Muscle of leg (tissue), 11 donors: ENCODE results near the gene MAP7. TPM values are rescaled to one million over a fixed set of nuclear protein-coding genes. Genes with fewer than 3 reads are reported as not detected.
"Not testable (repeated sequence)": the region's sequence is repeated elsewhere in the genome, so short reads cannot be mapped to it uniquely, and the experiment has no call there.

Source experiments
- DNase-seq: peaks from one replicate; pipeline ENCODE4 v3.0.0; 2013
- H3K27ac ChIP-seq: one replicate; pipeline ENCODE4 v1.5.1; 2013; ENCODE audit warnings: mild to moderate bottlenecking, low read length, control low read depth
- H3K27me3 ChIP-seq: one replicate; pipeline ENCODE4 v1.6.1; 2013; ENCODE audit warnings: low read length; ENCODE audit not compliant: control insufficient read depth, insufficient read depth
- H3K36me3 ChIP-seq: one replicate; pipeline ENCODE4 v1.6.1; 2013; ENCODE audit warnings: low read length; ENCODE audit not compliant: control insufficient read depth, insufficient read depth
- H3K4me1 ChIP-seq: one replicate; pipeline ENCODE4 v1.6.1; 2013; ENCODE audit warnings: low read length; ENCODE audit not compliant: control insufficient read depth, insufficient read depth
- H3K4me3 ChIP-seq: one replicate; pipeline ENCODE4 v1.5.1; 2013; ENCODE audit warnings: low read length, control low read depth
- H3K9me3 ChIP-seq: replicated peaks from 2 replicates; pipeline ENCODE4 v1.6.1; 2013; ENCODE audit warnings: low read depth, low read length; ENCODE audit not compliant: control insufficient read depth
- WGBS: methylation state at CpG from one replicate; pipeline ENCODE4 v1.1.5; 2013; ENCODE audit warnings: missing lambda C conversion rate; ENCODE audit not compliant: insufficient coverage; 5-methylcytosine and 5-hydroxymethylcytosine counted together
- polyA plus RNA-seq, 8 donors: library from polyadenylated mRNA; unstranded; fragments of 120-200 nt; gene quantifications; one replicate each; pipeline versions ENCODE4 v1.2.1 to v1.2.3, GENCODE V29; 2013; ENCODE audit warnings: inconsistent platforms in 1 of 8, low replicate concordance in 1 of 8; ENCODE audit not compliant: insufficient read length in 8 of 8, insufficient read depth in 1 of 8
- total RNA-seq: library from RNA; stranded (reverse); fragments of 120-200 nt; gene quantifications from one replicate; pipeline ENCODE4 v1.2.4, GENCODE V29; 2013

Gene MAP7
- total and polyA plus RNA-seq, 9 donors: 0.14 to 1.9 (median 0.48) TPM

- Histone ChIP-seq H3K4me3 (no peak overlapping the region), H3K36me3 (no peaks in the 10 kb centered on the region), H3K9me3 (no peaks in the 10 kb centered on the region), H3K27ac (no peak overlapping the region), H3K4me1 (no peaks in the 10 kb centered on the region), H3K27me3 (peaks cover 2% of the 10 kb centered on the region)
- no peak for DNase-seq
- WGBS: 80% methylated on average over 1 of the region's 4 CpGs
Observed at GRCh38 chr6:136315594-136315993, 234.6 kb downstream of the MAP7 start.

- Histone ChIP-seq H3K4me3 (no peak overlapping the region), H3K27me3 (peaks cover 2% of the 10 kb centered on the region), H3K36me3 (no peaks in the 10 kb centered on the region), H3K4me1 (no peaks in the 10 kb centered on the region), H3K27ac (no peak overlapping the region), H3K9me3 (no peaks in the 10 kb centered on the region)
- DNase-seq: no peak
- 88% methylated on average over 3 of the region's 3 CpGs for WGBS
Observed at GRCh38 chr6:136312975-136313374, 237.2 kb downstream of the MAP7 start.

GRCh38 chr6:136309729-136310311, 240.4 kb downstream of the MAP7 start:
- no peaks in the 10 kb centered on the region for H3K9me3 ChIP-seq
- H3K4me1 ChIP-seq: no peaks in the 10 kb centered on the region
- no peak overlapping the region for H3K27ac ChIP-seq
- DNase-seq: no peak
- no peaks in the 10 kb centered on the region for H3K36me3 ChIP-seq
- 92% methylated on average over 1 of the region's 1 CpG for WGBS
- H3K27me3 ChIP-seq: peaks cover 2% of the 10 kb centered on the region
- no peak overlapping the region for H3K4me3 ChIP-seq

- no peak for DNase-seq
- H3K27me3 ChIP-seq: peaks cover 2% of the 10 kb centered on the region
- H3K4me3 ChIP-seq: no peak overlapping the region
- WGBS: no CpG with 5 or more reads among the region's 3 CpGs
- H3K36me3 ChIP-seq: no peaks in the 10 kb centered on the region
- H3K9me3 ChIP-seq: no peaks in the 10 kb centered on the region
- no peaks in the 10 kb centered on the region for H3K4me1 ChIP-seq
- no peak overlapping the region for H3K27ac ChIP-seq
Observed at GRCh38 chr6:136309171-136309570, 241.1 kb downstream of the MAP7 start.

GRCh38 chr6:136308469-136308868, 241.8 kb downstream of the MAP7 start:
- H3K9me3 ChIP-seq, H3K36me3 ChIP-seq, H3K27me3 ChIP-seq, DNase-seq, H3K4me3 ChIP-seq, H3K4me1 ChIP-seq, H3K27ac ChIP-seq: not testable (repeated sequence)
- WGBS: no CpG with 5 or more reads among the region's 1 CpG

- no peaks in the 10 kb centered on the region for H3K36me3 ChIP-seq
- no peak overlapping the region for H3K4me3 ChIP-seq
- DNase-seq: no peak
- no peaks in the 10 kb centered on the region for H3K9me3 ChIP-seq
- H3K27ac ChIP-seq: no peak overlapping the region
- no peaks in the 10 kb centered on the region for H3K27me3 ChIP-seq
- H3K4me1 ChIP-seq: no peaks in the 10 kb centered on the region
Observed at GRCh38 chr6:136307351-136307750, 242.9 kb downstream of the MAP7 start.

- WGBS: no CpG with 5 or more reads among the region's 1 CpG
- Histone ChIP-seq H3K9me3 (no peaks in the 10 kb centered on the region), H3K27me3 (no peaks in the 10 kb centered on the region), H3K36me3 (no peaks in the 10 kb centered on the region), H3K4me3 (no peak overlapping the region), H3K27ac (no peak overlapping the region), H3K4me1 (no peaks in the 10 kb centered on the region)
- DNase-seq: no peak
Observed at GRCh38 chr6:136306466-136306865, 243.8 kb downstream of the MAP7 start.

GRCh38 chr6:136304410-136304809, 245.8 kb downstream of the MAP7 start:
- 91% methylated on average over 4 of the region's 4 CpGs for WGBS

GRCh38 chr6:136303516-136303915, 246.7 kb downstream of the MAP7 start:
- Histone ChIP-seq H3K27ac (no peak overlapping the region), H3K36me3 (no peaks in the 10 kb centered on the region), H3K4me1 (no peaks in the 10 kb centered on the region), H3K4me3 (no peak overlapping the region), H3K9me3 (no peaks in the 10 kb centered on the region), H3K27me3 (no peaks in the 10 kb centered on the region)
- DNase-seq: no peak
- 88% methylated on average over 2 of the region's 3 CpGs for WGBS

More at GRCh38 chr6:136304410-136304809, 245.8 kb downstream of the MAP7 start:
- no peak for DNase-seq
- H3K4me3 ChIP-seq: no peak overlapping the region
- no peaks in the 10 kb centered on the region for H3K4me1 ChIP-seq
- H3K27me3 ChIP-seq: no peaks in the 10 kb centered on the region
- H3K27ac ChIP-seq: no peak overlapping the region
- no peaks in the 10 kb centered on the region for H3K36me3 ChIP-seq
- no peaks in the 10 kb centered on the region for H3K9me3 ChIP-seq

- Histone ChIP-seq H3K36me3 (no peaks in the 10 kb centered on the region), H3K4me3 (no peak overlapping the region), H3K9me3 (no peaks in the 10 kb centered on the region), H3K27me3 (no peaks in the 10 kb centered on the region), H3K4me1 (peaks cover 6% of the 10 kb centered on the region), H3K27ac (no peak overlapping the region)
- 89% methylated on average over 1 of the region's 3 CpGs for WGBS
- DNase-seq: no peak
Observed at GRCh38 chr6:136294621-136295020, 255.6 kb downstream of the MAP7 start.
